ENCODE results near the gene CACNA1B. TPM values are rescaled to one million over a fixed set of nuclear protein-coding genes. Genes with fewer than 3 reads are reported as not detected.

CACNA1B gene
- total RNA-seq, 1 donor from 2014 or later = 0.84 TPM

DNA sequence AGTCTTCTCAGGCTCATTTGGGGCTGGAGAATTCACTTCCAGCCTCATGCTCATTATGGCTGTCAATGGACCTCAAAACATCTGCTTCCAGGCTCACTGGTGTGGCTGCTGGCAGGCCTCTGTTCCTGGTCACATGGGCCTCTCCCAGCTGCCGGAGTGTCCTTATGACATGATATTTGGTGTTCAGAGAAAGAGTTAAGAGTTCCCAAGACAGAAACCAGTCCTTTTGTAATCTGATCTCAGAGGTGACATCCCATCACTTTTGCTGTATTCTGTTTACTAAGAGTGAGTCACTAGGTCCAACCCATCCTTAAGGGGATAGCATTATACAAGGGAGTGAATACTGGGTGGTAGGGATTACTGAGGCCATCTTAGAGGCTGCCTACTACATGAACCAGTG is 104.6 kb downstream of the CACNA1B start:
- DNase-seq (ENCODE audit: low read depth) = no peak
- TF ChIP-seq, protein P1, sequence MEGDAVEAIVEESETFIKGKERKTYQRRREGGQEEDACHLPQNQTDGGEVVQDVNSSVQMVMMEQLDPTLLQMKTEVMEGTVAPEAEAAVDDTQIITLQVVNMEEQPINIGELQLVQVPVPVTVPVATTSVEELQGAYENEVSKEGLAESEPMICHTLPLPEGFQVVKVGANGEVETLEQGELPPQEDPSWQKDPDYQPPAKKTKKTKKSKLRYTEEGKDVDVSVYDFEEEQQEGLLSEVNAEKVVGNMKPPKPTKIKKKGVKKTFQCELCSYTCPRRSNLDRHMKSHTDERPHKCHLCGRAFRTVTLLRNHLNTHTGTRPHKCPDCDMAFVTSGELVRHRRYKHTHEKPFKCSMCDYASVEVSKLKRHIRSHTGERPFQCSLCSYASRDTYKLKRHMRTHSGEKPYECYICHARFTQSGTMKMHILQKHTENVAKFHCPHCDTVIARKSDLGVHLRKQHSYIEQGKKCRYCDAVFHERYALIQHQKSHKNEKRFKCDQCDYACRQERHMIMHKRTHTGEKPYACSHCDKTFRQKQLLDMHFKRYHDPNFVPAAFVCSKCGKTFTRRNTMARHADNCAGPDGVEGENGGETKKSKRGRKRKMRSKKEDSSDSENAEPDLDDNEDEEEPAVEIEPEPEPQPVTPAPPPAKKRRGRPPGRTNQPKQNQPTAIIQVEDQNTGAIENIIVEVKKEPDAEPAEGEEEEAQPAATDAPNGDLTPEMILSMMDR (IDR thresholded peaks at IDR 0.05; ENCODE audit: insufficient read depth, low read length, poor library complexity, severe bottlenecking) = no peak
- Histone ChIP-seq H3K27me3 (ENCODE audit: control insufficient read depth, insufficient read depth, low read length) (no peaks in the 10 kb centered on the region), H3K4me3 (ENCODE audit: low read depth, low read length) (no peak overlapping the region), H3K36me3 (ENCODE audit: control insufficient read depth, insufficient read depth, low read length) (no peaks in the 10 kb centered on the region)

DNA sequence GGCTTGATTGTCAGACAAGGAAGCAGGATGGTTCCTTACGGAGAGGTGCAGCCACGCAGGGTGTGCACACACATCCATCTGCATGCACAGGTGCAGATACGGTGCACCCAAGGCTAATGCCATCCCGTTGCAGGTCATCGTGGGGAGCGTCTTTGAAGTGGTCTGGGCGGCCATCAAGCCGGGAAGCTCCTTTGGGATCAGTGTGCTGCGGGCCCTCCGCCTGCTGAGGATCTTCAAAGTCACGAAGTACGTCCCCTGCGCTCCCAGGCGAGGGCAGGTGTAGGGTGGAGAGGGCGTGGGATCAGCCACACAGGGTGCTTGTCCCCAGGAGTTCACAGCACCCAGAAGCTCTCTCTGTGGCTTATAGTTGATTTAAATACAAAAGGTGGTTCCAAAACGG is 106.4 kb downstream of the CACNA1B start:
- Histone ChIP-seq H3K36me3 (ENCODE audit: control insufficient read depth, insufficient read depth, low read length) (no peaks in the 10 kb centered on the region), H3K4me3 (ENCODE audit: low read depth, low read length) (no peak overlapping the region), H3K27me3 (ENCODE audit: control insufficient read depth, insufficient read depth, low read length) (no peaks in the 10 kb centered on the region)
- no peak for DNase-seq (ENCODE audit: low read depth)
- TF ChIP-seq, protein P1 (IDR thresholded peaks at IDR 0.05; ENCODE audit: insufficient read depth, low read length, poor library complexity, severe bottlenecking) = no peak

DNA sequence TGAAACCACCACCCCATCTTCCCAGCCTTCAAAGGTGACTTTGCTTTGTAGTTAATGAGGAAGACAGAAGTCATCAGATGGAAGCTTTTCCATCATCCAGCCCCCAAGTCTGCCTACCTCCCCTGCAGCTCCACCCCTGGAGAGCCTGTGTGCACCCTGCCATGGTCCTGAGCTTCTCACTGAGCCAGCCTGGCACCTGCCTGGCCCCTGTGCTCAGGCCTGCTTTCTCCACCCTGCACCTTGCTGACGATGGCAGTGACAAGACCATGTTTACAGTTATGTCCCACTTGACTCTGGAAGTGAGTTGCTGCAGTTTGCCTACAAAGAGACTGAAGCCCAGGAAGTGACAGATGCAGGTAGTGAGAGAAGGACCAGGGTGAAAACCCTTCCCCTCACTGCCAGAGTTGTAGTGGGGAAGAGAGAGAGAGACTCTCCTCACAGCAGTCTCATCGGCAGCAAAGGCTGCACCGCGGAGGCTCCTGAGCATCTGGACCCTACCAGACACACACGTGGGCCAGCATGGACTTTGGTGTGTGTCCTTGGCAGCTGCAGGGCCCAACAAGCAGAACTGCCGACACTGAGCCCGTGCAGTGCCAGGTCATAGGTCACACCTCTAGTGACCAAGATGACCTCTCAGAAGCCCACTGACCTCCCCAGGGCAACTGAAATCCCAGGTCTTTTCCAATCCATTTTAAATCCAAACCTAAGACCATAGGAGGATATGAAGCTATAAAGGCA is 107.1 kb downstream of the CACNA1B start:
- TF ChIP-seq, protein P1 (IDR thresholded peaks at IDR 0.05; ENCODE audit: insufficient read depth, low read length, poor library complexity, severe bottlenecking) = no peak
- Histone ChIP-seq H3K27me3 (ENCODE audit: control insufficient read depth, insufficient read depth, low read length) (no peaks in the 10 kb centered on the region), H3K36me3 (ENCODE audit: control insufficient read depth, insufficient read depth, low read length) (no peaks in the 10 kb centered on the region), H3K4me3 (ENCODE audit: low read depth, low read length) (no peak overlapping the region)
- no peak for DNase-seq (ENCODE audit: low read depth)

DNA sequence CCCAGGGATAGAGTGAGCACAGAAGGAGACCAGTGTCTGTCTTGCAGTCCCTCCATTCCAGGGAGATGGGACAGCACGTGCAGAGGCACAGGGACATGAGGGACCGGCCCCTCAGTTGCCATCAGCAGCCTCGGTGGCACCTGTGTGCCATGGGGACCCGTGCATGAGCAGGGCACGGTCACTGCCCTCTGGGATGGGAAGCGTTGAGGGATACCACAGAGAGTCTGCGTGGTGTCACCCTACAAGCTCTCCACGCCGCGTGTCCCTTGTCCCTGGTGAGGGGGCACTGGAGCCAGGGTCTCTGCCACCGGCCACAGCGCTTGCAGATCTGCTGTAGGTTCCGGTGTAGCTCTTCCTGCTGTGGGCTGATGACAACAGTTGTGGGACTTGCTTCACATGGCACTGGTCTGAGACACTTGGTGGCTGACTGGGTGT is 108.1 kb downstream of the CACNA1B start:
- TF ChIP-seq, protein P1 (IDR thresholded peaks at IDR 0.05; ENCODE audit: insufficient read depth, low read length, poor library complexity, severe bottlenecking) = no peak
- no peaks in the 10 kb centered on the region for H3K36me3 ChIP-seq (ENCODE audit: control insufficient read depth, insufficient read depth, low read length)
- no peaks in the 10 kb centered on the region for H3K27me3 ChIP-seq (ENCODE audit: control insufficient read depth, insufficient read depth, low read length)
- no peak for DNase-seq (ENCODE audit: low read depth)
- H3K4me3 ChIP-seq (ENCODE audit: low read depth, low read length) = no peak overlapping the region

DNA sequence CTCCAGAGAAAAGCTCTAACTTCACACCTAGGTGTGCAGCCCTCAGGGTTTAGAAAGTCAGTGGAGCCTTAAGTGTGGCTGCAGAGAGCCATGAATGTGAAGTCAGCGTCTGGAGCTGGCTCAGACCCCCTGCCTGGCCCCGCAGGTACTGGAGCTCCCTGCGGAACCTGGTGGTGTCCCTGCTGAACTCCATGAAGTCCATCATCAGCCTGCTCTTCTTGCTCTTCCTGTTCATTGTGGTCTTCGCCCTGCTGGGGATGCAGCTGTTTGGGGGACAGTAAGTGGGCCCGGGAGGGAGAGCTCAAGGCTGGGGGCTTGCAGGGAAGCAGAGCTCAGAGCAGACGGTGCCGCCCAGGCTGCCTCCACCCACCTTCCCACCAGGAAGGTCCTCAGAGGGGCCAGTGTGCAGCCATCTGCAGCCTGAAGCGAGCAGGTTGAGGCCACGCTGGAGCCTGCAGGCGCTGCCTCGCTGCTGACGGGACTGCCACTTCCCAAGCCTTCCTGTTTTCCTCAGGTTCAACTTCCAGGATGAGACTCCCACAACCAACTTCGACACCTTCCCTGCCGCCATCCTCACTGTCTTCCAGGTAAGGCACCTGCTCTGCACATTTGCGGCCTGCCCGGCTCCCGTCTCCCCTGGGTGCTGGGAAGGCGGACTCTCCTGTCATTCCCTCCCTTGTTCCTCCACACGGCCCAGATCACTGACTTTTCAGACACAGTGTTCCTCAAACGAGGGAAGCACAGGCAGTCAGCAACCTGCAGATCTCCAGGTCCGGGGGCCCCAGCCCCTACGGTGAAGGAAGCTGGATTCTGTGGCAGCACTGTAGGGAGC is 108.9 kb downstream of the CACNA1B start:
- TF ChIP-seq, protein P1 (IDR thresholded peaks at IDR 0.05; ENCODE audit: insufficient read depth, low read length, poor library complexity, severe bottlenecking) = no peak
- DNase-seq (ENCODE audit: low read depth) = no peak
- H3K27me3 ChIP-seq (ENCODE audit: control insufficient read depth, insufficient read depth, low read length) = no peaks in the 10 kb centered on the region
- H3K36me3 ChIP-seq (ENCODE audit: control insufficient read depth, insufficient read depth, low read length) = no peaks in the 10 kb centered on the region
- H3K4me3 ChIP-seq (ENCODE audit: low read depth, low read length) = no peak overlapping the region
